Epidermal melanocyte (primary cell): ENCODE measurements around the gene SMIM45.
"Not testable (repeated sequence)": the region's sequence is repeated elsewhere in the genome, so short reads cannot be mapped to it uniquely, and the experiment has no call there.

ENCODE experiments used
- DNase-seq: peaks from one replicate; pipeline ENCODE4 v3.0.0; 2011; ENCODE audit warnings: low spot score; ENCODE audit not compliant: insufficient read length

Gene SMIM45

GRCh38 chr22:41934284-41935014 lies 17.5 kb upstream of the SMIM45 start:
- DNase-seq, result no peak

- no peak for DNase-seq
Measured at GRCh38 chr22:41935015-41935351, 17.0 kb upstream of the SMIM45 start.

- DNase-seq, result no peak
Measured at GRCh38 chr22:41935509-41935908, 16.4 kb upstream of the SMIM45 start.

- no peak for DNase-seq
Measured at GRCh38 chr22:41936894-41937169, 15.1 kb upstream of the SMIM45 start.

- no peak for DNase-seq
Measured at GRCh38 chr22:41939981-41940831, 11.7 kb upstream of the SMIM45 start.

- DNase-seq, result peak; percentile 85
Measured at GRCh38 chr22:41940832-41941765, 10.9 kb upstream of the SMIM45 start.

GRCh38 chr22:41943661-41944209 lies 8.2 kb upstream of the SMIM45 start:
- DNase-seq, result no peak

- DNase-seq, result peak; percentile 87
Measured at GRCh38 chr22:41946629-41947423, 5.1 kb upstream of the SMIM45 start, which contains the start of gene CENPM. Gene CENPM (minus strand): TSS chr22:41947152. CDS start chr22:41947076, 76 bp downstream.

- no peak for DNase-seq
Measured at GRCh38 chr22:41947424-41948080, 4.4 kb upstream of the SMIM45 start.

- DNase-seq, result no peak
Measured at GRCh38 chr22:41948142-41948541, 3.8 kb upstream of the SMIM45 start.

- DNase-seq, result not testable (repeated sequence)
Measured at GRCh38 chr22:41948928-41949296, 3.0 kb upstream of the SMIM45 start.

GRCh38 chr22:41949297-41949965 lies 2.5 kb upstream of the SMIM45 start:
- DNase-seq, result no peak

- DNase-seq, result no peak
Measured at GRCh38 chr22:41952713-41953112, 763 bp downstream of the SMIM45 start.

- no peak for DNase-seq
Measured at GRCh38 chr22:41957941-41958556, 6.1 kb downstream of the SMIM45 start.

- no peak for DNase-seq
Measured at GRCh38 chr22:41963453-41964111, 11.6 kb downstream of the SMIM45 start.

- DNase-seq, result no peak
Measured at GRCh38 chr22:41964112-41964491, 12.2 kb downstream of the SMIM45 start.

GRCh38 chr22:41966225-41966606 lies 14.3 kb downstream of the SMIM45 start:
- DNase-seq, result no peak

GRCh38 chr22:41966607-41967240 lies 14.8 kb downstream of the SMIM45 start:
- DNase-seq, result peak; percentile 78
